NOMO-1 (cell line): ENCODE data around the gene AMPD1.

Source experiments
- DNase-seq, 2 experiments: peaks; one replicate each; lab custom pipeline; 2025; ENCODE audit not compliant: unreplicated experiment in 2 of 2; lab: John Stamatoyannopoulos, UW

The AMPD1 gene

GRCh38 chr1:114701931-114702330, 6.6 kb upstream of the AMPD1 start:
- DNase-seq = no peak

- no peak for DNase-seq
These were observed 4.8 kb upstream of the AMPD1 start for GRCh38 chr1:114700036-114700600.

- no peak for DNase-seq
These were observed 1.5 kb upstream of the AMPD1 start for GRCh38 chr1:114696810-114697209.

GRCh38 chr1:114694540-114695310, 621 bp downstream of the AMPD1 start:
- no peak for DNase-seq

- no peak for DNase-seq
These were observed 2.4 kb downstream of the AMPD1 start for GRCh38 chr1:114692947-114693346.

- DNase-seq = no peak
These were observed 4.3 kb downstream of the AMPD1 start for GRCh38 chr1:114691061-114691460.

- DNase-seq = no peak
These were observed 5.2 kb downstream of the AMPD1 start for GRCh38 chr1:114690148-114690547.

GRCh38 chr1:114688526-114688925, 6.8 kb downstream of the AMPD1 start:
- DNase-seq = no peak

GRCh38 chr1:114685851-114686250, 9.5 kb downstream of the AMPD1 start:
- no peak for DNase-seq

GRCh38 chr1:114677691-114678090, 17.7 kb downstream of the AMPD1 start:
- DNase-seq = no peak

GRCh38 chr1:114676115-114676514, 19.2 kb downstream of the AMPD1 start:
- no peak for DNase-seq

GRCh38 chr1:114671939-114672275, 23.4 kb downstream of the AMPD1 start:
- no peak for DNase-seq

- peak in 1 of 2 experiments; percentile 7 for DNase-seq
These were observed 24.1 kb downstream of the AMPD1 start for GRCh38 chr1:114671011-114671938.

GRCh38 chr1:114670083-114671010, 25.0 kb downstream of the AMPD1 start:
- peak; percentile 71 to 87 for DNase-seq

- DNase-seq = no peak
These were observed 25.7 kb downstream of the AMPD1 start, which contains the start of gene DENND2C for GRCh38 chr1:114669562-114670082. Gene DENND2C, minus strand, starts transcription at chr1:114670049. Its CDS starts 44,065 bp downstream, at chr1:114625984.

GRCh38 chr1:114668784-114669561, 26.4 kb downstream of the AMPD1 start:
- no peak for DNase-seq

- no peak for DNase-seq
These were observed 27.0 kb downstream of the AMPD1 start for GRCh38 chr1:114668373-114668772.

- DNase-seq = no peak
These were observed 28.4 kb downstream of the AMPD1 start for GRCh38 chr1:114666954-114667353.

- DNase-seq = no peak
These were observed 35.1 kb downstream of the AMPD1 start for GRCh38 chr1:114660238-114660637.
